Vagina (tissue), 2 donors: ENCODE results near the gene KAT5.

Experiments
- CTCF ChIP-seq, 3 experiments: fragments of 450-650 bp in 2 of 3; fragments of 200-600 bp in 1 of 3; sonication (generic) in 1 of 3; IDR thresholded peaks; one replicate each; pipeline ENCODE4 v1.5.1; 2017 to 2019; ENCODE audit warnings: antibody characterized with exemption in 3 of 3, mild to moderate bottlenecking in 2 of 3, moderate library complexity in 2 of 3
- POLR2AphosphoS5 ChIP-seq, 2 donors: sonication (generic); formaldehyde crosslinking; IDR thresholded peaks; one replicate each; pipeline ENCODE4 v1.9.0; 2017; ENCODE audit warnings: antibody characterized with exemption in 2 of 2, mild to moderate bottlenecking in 2 of 2, low read depth in 1 of 2; ENCODE audit not compliant: insufficient read depth in 1 of 2

- no peak for TF ChIP-seq CTCF (IDR thresholded peaks at IDR 0.05)
- no peak for TF ChIP-seq POLR2AphosphoS5 (IDR thresholded peaks at IDR 0.05; ENCODE audit: insufficient read depth in 1 of 2, low read depth in 1 of 2)
These were observed 55.4 kb downstream of the KAT5 start for GRCh38 chr11:65767406-65767805.
